Measurements from ENCODE around the gene FANCC. TPM values are rescaled to one million over a fixed set of nuclear protein-coding genes. Genes with fewer than 3 reads are reported as not detected.

Gene FANCC
- total RNA-seq, 2 experiments from 2014 or later = 5.7 to 6.3 TPM

- H3K27ac Mint-ChIP-seq = no peak overlapping the region
- H3K9me3 Mint-ChIP-seq = no peaks in the 10 kb centered on the region
- ChIA-PET CTCF (no interaction called here), POLR2A (no interaction called here)
- Histone ChIP-seq H3K4me3 (ENCODE audit: low read length) (no peak overlapping the region), H3K36me3 (ENCODE audit: insufficient read depth, low read length) (no peaks in the 10 kb centered on the region), H3K27me3 (ENCODE audit: control insufficient read depth in 1 of 2, insufficient read depth in 2 of 2, low read length in 2 of 2) (no peaks in the 10 kb centered on the region), H3K9me3 (ENCODE audit: control insufficient read depth in 1 of 2, insufficient read depth in 1 of 2, low read length in 2 of 2) (no peaks in the 10 kb centered on the region), H3K4me1 (ENCODE audit: insufficient read depth, low read length) (no peaks in the 10 kb centered on the region), H3K27ac (ENCODE audit: low read depth in 1 of 2, low read length in 2 of 2) (no peak overlapping the region)
- H3K4me1 Mint-ChIP-seq (ENCODE audit: low read depth) = no peaks in the 10 kb centered on the region
- intact Hi-C loops (cut with DNase I, micrococcal nuclease) = no loop called here
- DNase-seq = no peak
- peaks cover 19% of the 10 kb centered on the region for H3K36me3 Mint-ChIP-seq (ENCODE audit: low read depth)
- no peak for ATAC-seq (ENCODE audit: poor library complexity)
- no peak overlapping the region for H3K4me3 Mint-ChIP-seq
- H3K27me3 Mint-ChIP-seq = no peaks in the 10 kb centered on the region
- TF ChIP-seq CTCF (IDR thresholded peaks at IDR 0.05) = no peak
These were observed 211.8 kb downstream of the FANCC start for GRCh38 chr9:95105519-95106287.

DNA sequence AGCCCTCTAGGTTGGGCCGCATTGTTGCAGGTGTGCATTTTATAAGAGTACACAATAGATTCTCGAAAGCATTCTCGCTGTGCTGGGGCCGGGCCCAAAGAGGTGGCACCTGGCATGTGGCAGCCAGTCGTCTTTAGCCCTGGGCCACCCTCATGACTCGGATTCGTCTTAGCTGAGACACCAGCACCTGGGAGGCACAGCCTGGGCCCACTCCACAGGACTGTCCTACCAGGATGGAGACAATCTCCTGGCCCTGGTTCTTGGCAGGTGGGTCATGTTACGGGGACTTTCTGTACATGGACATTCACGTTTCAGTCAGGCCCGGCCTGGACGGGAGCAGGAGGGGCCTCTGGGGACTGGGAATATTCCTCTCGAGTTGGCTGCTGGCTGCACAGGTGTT, 212.5 kb downstream of the FANCC start:
- H3K4me1 Mint-ChIP-seq (ENCODE audit: low read depth) = no peaks in the 10 kb centered on the region
- no peak for DNase-seq
- no peaks in the 10 kb centered on the region for H3K36me3 ChIP-seq (ENCODE audit: insufficient read depth, low read length)
- POLR2A ChIA-PET = no interaction called here
- H3K27me3 ChIP-seq (ENCODE audit: control insufficient read depth in 1 of 2, insufficient read depth in 2 of 2, low read length in 2 of 2) = no peaks in the 10 kb centered on the region
- no peak overlapping the region for H3K27ac Mint-ChIP-seq
- CTCF ChIA-PET = no interaction called here
- H3K27ac ChIP-seq (ENCODE audit: low read depth in 1 of 2, low read length in 2 of 2) = no peak overlapping the region
- H3K4me3 ChIP-seq (ENCODE audit: low read length) = no peak overlapping the region
- H3K9me3 Mint-ChIP-seq = no peaks in the 10 kb centered on the region
- no peaks in the 10 kb centered on the region for H3K4me1 ChIP-seq (ENCODE audit: insufficient read depth, low read length)
- no peak for TF ChIP-seq CTCF (IDR thresholded peaks at IDR 0.05)
- H3K9me3 ChIP-seq (ENCODE audit: control insufficient read depth in 1 of 2, insufficient read depth in 1 of 2, low read length in 2 of 2) = no peaks in the 10 kb centered on the region
- H3K27me3 Mint-ChIP-seq = no peaks in the 10 kb centered on the region
- H3K4me3 Mint-ChIP-seq = no peak overlapping the region
- ATAC-seq (ENCODE audit: poor library complexity) = no peak
- intact Hi-C loops (cut with DNase I, micrococcal nuclease) = no loop called here
- H3K36me3 Mint-ChIP-seq (ENCODE audit: low read depth) = peaks cover 19% of the 10 kb centered on the region

DNA sequence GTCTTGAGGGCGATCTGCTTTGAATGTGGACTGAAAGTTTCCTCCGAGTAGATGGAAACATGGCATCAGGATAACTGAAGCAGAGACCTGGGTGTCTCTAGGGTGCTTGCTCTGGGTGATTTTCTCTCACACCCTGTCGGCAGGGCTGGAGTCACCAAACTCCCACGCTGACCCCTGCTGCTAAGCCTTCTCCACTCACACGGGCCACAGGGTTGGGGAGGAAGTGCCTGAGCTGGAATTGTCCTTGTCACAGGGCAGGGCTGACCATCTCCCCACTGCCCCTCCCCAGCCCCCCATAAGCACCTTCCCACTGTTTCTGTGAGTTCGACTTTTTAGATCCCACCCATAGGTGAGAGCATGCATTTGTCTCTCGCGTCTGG, 212.9 kb downstream of the FANCC start:
- TF ChIP-seq CTCF (IDR thresholded peaks at IDR 0.05) = no peak
- Mint-ChIP-seq H3K4me3 (no peak overlapping the region), H3K27me3 (no peaks in the 10 kb centered on the region), H3K36me3 (ENCODE audit: low read depth) (peaks cover 19% of the 10 kb centered on the region), H3K9me3 (no peaks in the 10 kb centered on the region), H3K27ac (no peak overlapping the region), H3K4me1 (ENCODE audit: low read depth) (no peaks in the 10 kb centered on the region)
- ChIA-PET POLR2A (no interaction called here), CTCF (no interaction called here)
- Histone ChIP-seq H3K4me3 (ENCODE audit: low read length) (no peak overlapping the region), H3K4me1 (ENCODE audit: insufficient read depth, low read length) (no peaks in the 10 kb centered on the region), H3K36me3 (ENCODE audit: insufficient read depth, low read length) (no peaks in the 10 kb centered on the region), H3K27ac (ENCODE audit: low read depth in 1 of 2, low read length in 2 of 2) (no peak overlapping the region), H3K27me3 (ENCODE audit: control insufficient read depth in 1 of 2, insufficient read depth in 2 of 2, low read length in 2 of 2) (no peaks in the 10 kb centered on the region), H3K9me3 (ENCODE audit: control insufficient read depth in 1 of 2, insufficient read depth in 1 of 2, low read length in 2 of 2) (no peaks in the 10 kb centered on the region)
- intact Hi-C loops (cut with DNase I, micrococcal nuclease) = no loop called here
- DNase-seq (no peak), ATAC-seq (ENCODE audit: poor library complexity) (no peak)
